T-cell (primary cell): ENCODE results near the gene CDH8. TPM values are rescaled to one million over a fixed set of nuclear protein-coding genes. Genes with fewer than 3 reads are reported as not detected.

Source experiments
- ATAC-seq, 4 experiments: fragments of 200-7000 bp in 3 of 4; fragments of 150-1000 bp in 1 of 4; cut with Tn5 transposase; replicated peaks in 1 of 4; 1 replicate in 3 of 4; 2 replicates in 1 of 4; pipeline ENCODE4 v1.10.0; 2021; ENCODE audit warnings: moderate library complexity in 3 of 4, mild to moderate bottlenecking in 2 of 4, moderate number of reproducible peaks in 1 of 4
- CTCF ChIA-PET, 2 donors: fragments of 300-600 bp; sonication (Branson Sonifier 250); formaldehyde crosslinking; loops; one replicate each; lab custom pipeline; 2022; ENCODE audit warnings: antibody characterized with exemption in 2 of 2; lab: Charles Lee
- POLR2A ChIA-PET, 2 donors: fragments of 300-600 bp; sonication (Branson Sonifier 250); formaldehyde crosslinking; loops; one replicate each; lab custom pipeline; 2022; ENCODE audit warnings: antibody characterized with exemption in 2 of 2; lab: Charles Lee
- DNase-seq, 35 experiments: peaks; one replicate each; pipeline versions ENCODE4 v3.0.0 to v3.0.0-alpha.2; 2013 to 2023
- H3K27ac ChIP-seq: one replicate; pipeline ENCODE4 v1.5.1; 2013; ENCODE audit warnings: low read length
- H3K27me3 ChIP-seq, 2 experiments: replicated peaks in 1 of 2; 1 replicate in 1 of 2; 2 replicates in 1 of 2; pipeline versions ENCODE4 v1.6.1 to v1.7.0; 2013; ENCODE audit warnings: low read length in 1 of 2, mixed read lengths in 1 of 2; ENCODE audit not compliant: control insufficient read depth in 2 of 2, insufficient read depth in 2 of 2; ENCODE audit errors: extremely low read depth in 1 of 2
- H3K36me3 ChIP-seq, 2 donors: 1 replicate in 1 of 2; 2 replicates in 1 of 2; pipeline versions ENCODE4 v1.6.1 to v1.7.0; 2013; ENCODE audit warnings: low read length in 1 of 2; ENCODE audit not compliant: control insufficient read depth in 2 of 2, insufficient read depth in 1 of 2; ENCODE audit errors: extremely low read depth in 1 of 2
- H3K4me1 ChIP-seq, 2 experiments: 1 replicate in 1 of 2; 2 replicates in 1 of 2; pipeline versions ENCODE4 v1.6.1 to v1.7.0; 2013; ENCODE audit warnings: low read length in 2 of 2, mixed read lengths in 1 of 2; ENCODE audit not compliant: insufficient read depth in 2 of 2, control insufficient read depth in 1 of 2; ENCODE audit errors: extremely low read depth in 1 of 2
- H3K4me3 ChIP-seq, 2 donors: 1 replicate in 1 of 2; 2 replicates in 1 of 2; pipeline versions ENCODE4 v1.5.1 to v1.7.0; 2013; ENCODE audit warnings: mild to moderate bottlenecking in 2 of 2, low read length in 1 of 2, moderate library complexity in 1 of 2; ENCODE audit not compliant: control insufficient read depth in 1 of 2; ENCODE audit errors: extremely low read depth in 1 of 2
- H3K9me3 ChIP-seq: 2 replicates; pipeline ENCODE4 v1.7.0; 2013
- H3K27ac Mint-ChIP-seq, 2 donors: one replicate each; pipeline ENCODE4 v1.8.0; 2020 to 2021; ENCODE audit warnings: mild to moderate bottlenecking in 2 of 2, mixed read lengths in 2 of 2
- H3K27me3 Mint-ChIP-seq, 2 donors: one replicate each; pipeline ENCODE4 v1.8.0; 2021 to 2022; ENCODE audit warnings: mixed read lengths in 2 of 2
- H3K36me3 Mint-ChIP-seq: one replicate; pipeline ENCODE4 v1.8.0; 2021; ENCODE audit warnings: mixed read lengths
- H3K4me1 Mint-ChIP-seq, 3 donors: one replicate each; pipeline ENCODE4 v1.8.0; 2020 to 2022; ENCODE audit warnings: mixed read lengths in 3 of 3, mild to moderate bottlenecking in 1 of 3
- H3K4me3 Mint-ChIP-seq, 3 donors: one replicate each; pipeline ENCODE4 v1.8.0; 2020 to 2022; ENCODE audit warnings: mild to moderate bottlenecking in 3 of 3, mixed read lengths in 3 of 3, moderate library complexity in 3 of 3
- H3K9me3 Mint-ChIP-seq, 3 donors: one replicate each; pipeline ENCODE4 v1.8.0; 2020 to 2022; ENCODE audit warnings: mixed read lengths in 3 of 3
- WGBS: methylation state at CpG from one replicate; pipeline ENCODE4 v1.1.5; 2013; ENCODE audit warnings: missing lambda C conversion rate; ENCODE audit not compliant: insufficient coverage; 5-methylcytosine and 5-hydroxymethylcytosine counted together
- total RNA-seq, 35 experiments: library from RNA in 6 of 35; stranded (reverse) in 6 of 35; fragments of 120-200 nt in 1 of 35; gene quantifications; one replicate each; pipeline versions ENCODE4 v1.2.1 to v1.2.4 and lab custom pipeline; 2013 to 2026

Gene CDH8
- total RNA-seq, 5 donors from 2014 or later (not counting 1 experiment from before 2014, with no cell fraction given) = 0.39 to 1.0 TPM; not detected in 3

- Mint-ChIP-seq H3K27ac (no peak overlapping the region), H3K4me3 (no peak overlapping the region), H3K36me3 (no peaks in the 10 kb centered on the region), H3K27me3 (no peaks in the 10 kb centered on the region), H3K4me1 (no peaks in the 10 kb centered on the region), H3K9me3 (peaks cover 6 to 30% (median 25%) of the 10 kb centered on the region in 3 donors)
- ChIA-PET CTCF (no interaction called here), POLR2A (no interaction called here)
- DNase-seq (no peak), ATAC-seq (no peak)
- no peak overlapping the region for H3K4me3 ChIP-seq
- no peak overlapping the region for H3K27ac ChIP-seq
- H3K36me3 ChIP-seq = no peaks in the 10 kb centered on the region
- H3K9me3 ChIP-seq = no peaks in the 10 kb centered on the region
- no peaks in the 10 kb centered on the region for H3K27me3 ChIP-seq
- 35% methylated on average over 2 of the region's 3 CpGs for WGBS
- no peaks in the 10 kb centered on the region for H3K4me1 ChIP-seq
Observed at GRCh38 chr16:62050793-62051192, 14.6 kb upstream of the CDH8 start.

GRCh38 chr16:62046801-62047200, 10.6 kb upstream of the CDH8 start:
- no peak overlapping the region for H3K27ac ChIP-seq
- no peaks in the 10 kb centered on the region for H3K27me3 Mint-ChIP-seq
- DNase-seq (no peak), ATAC-seq (no peak)
- peaks cover 4 to 26% (median 18%) of the 10 kb centered on the region in 3 donors for H3K9me3 Mint-ChIP-seq
- no peaks in the 10 kb centered on the region for H3K36me3 ChIP-seq
- H3K4me3 Mint-ChIP-seq = no peak overlapping the region
- POLR2A ChIA-PET = no interaction called here
- no peak overlapping the region for H3K4me3 ChIP-seq
- H3K4me1 Mint-ChIP-seq = no peaks in the 10 kb centered on the region
- no peaks in the 10 kb centered on the region for H3K4me1 ChIP-seq
- no CpG with 5 or more reads among the region's 1 CpG for WGBS
- no peaks in the 10 kb centered on the region for H3K36me3 Mint-ChIP-seq
- CTCF ChIA-PET = no interaction called here
- H3K9me3 ChIP-seq = no peaks in the 10 kb centered on the region
- H3K27ac Mint-ChIP-seq = no peak overlapping the region
- no peaks in the 10 kb centered on the region for H3K27me3 ChIP-seq

DNA sequence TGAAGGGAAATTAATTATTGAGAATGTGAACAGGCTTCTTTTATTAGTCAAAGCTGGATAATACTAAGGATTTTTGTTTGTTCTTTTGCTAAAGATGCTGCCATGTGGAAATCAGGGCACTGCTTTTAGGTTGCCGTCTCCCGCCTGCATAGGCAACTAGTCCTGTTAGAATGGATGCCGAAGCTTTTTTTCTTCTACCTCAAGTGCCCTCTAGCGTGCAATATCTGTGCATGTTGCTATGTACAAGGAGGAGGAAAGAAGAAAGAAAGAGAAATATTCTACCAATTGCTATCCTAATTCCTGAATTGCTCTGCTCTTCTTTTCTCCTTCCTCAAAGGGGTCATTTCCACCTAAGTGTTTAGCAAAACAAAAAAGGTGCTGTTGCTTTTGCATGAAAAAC, 5.2 kb upstream of the CDH8 start:
- Histone ChIP-seq H3K4me1 (no peaks in the 10 kb centered on the region), H3K4me3 (no peak overlapping the region), H3K27ac (no peak overlapping the region), H3K9me3 (no peaks in the 10 kb centered on the region), H3K36me3 (no peaks in the 10 kb centered on the region), H3K27me3 (peaks cover 2 to 9% of the 10 kb centered on the region in 2 experiments)
- H3K9me3 Mint-ChIP-seq = peaks cover 11 to 31% (median 15%) of the 10 kb centered on the region in 3 donors
- H3K27ac Mint-ChIP-seq = no peak overlapping the region
- ChIA-PET CTCF (no interaction called here), POLR2A (no interaction called here)
- peaks cover 8 to 9% of the 10 kb centered on the region in 2 donors for H3K27me3 Mint-ChIP-seq
- ATAC-seq (no peak), DNase-seq (no peak)
- WGBS = no CpG with 5 or more reads among the region's 4 CpGs
- no peaks in the 10 kb centered on the region for H3K4me1 Mint-ChIP-seq
- H3K36me3 Mint-ChIP-seq = no peaks in the 10 kb centered on the region
- H3K4me3 Mint-ChIP-seq = no peak overlapping the region

DNA sequence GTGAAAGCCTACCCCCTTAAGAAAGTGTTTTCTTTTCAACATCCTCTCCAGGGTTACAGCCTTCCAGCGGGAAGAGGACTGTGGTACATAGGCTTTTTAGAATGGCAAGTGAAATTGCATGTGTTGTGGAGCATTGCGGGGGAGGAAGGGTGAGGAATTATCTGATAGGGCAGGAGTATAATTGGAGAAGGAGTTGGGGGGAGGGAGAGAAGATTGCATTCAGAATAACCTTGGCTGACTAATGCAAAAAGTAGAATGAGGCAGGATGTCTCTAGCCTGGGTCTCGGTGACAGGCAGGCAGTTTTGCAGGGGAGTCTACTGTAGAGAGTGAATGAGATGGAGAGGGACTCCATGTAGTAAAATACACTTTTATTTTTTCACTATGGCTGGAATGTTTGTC, 2.4 kb upstream of the CDH8 start:
- Mint-ChIP-seq H3K4me3 (no peak overlapping the region), H3K27me3 (peaks cover 18 to 21% of the 10 kb centered on the region in 2 donors), H3K36me3 (no peaks in the 10 kb centered on the region), H3K9me3 (peaks cover 11 to 20% (median 15%) of the 10 kb centered on the region in 3 donors), H3K4me1 (no peaks in the 10 kb centered on the region), H3K27ac (no peak overlapping the region)
- ATAC-seq = no peak
- WGBS = 89% methylated on average over 1 of the region's 3 CpGs
- DNase-seq = no peak
- H3K27me3 ChIP-seq = peaks cover 12 to 29% of the 10 kb centered on the region in 2 experiments
- ChIA-PET CTCF (no interaction called here), POLR2A (no interaction called here)
- H3K27ac ChIP-seq = no peak overlapping the region
- H3K4me3 ChIP-seq = no peak overlapping the region
- H3K4me1 ChIP-seq = no peaks in the 10 kb centered on the region
- no peaks in the 10 kb centered on the region for H3K36me3 ChIP-seq
- H3K9me3 ChIP-seq = no peaks in the 10 kb centered on the region

GRCh38 chr16:62038225-62038624, 2.0 kb upstream of the CDH8 start:
- Histone ChIP-seq H3K4me1 (no peaks in the 10 kb centered on the region), H3K27ac (no peak overlapping the region), H3K27me3 (peaks cover 12 to 29% of the 10 kb centered on the region in 2 experiments), H3K9me3 (no peaks in the 10 kb centered on the region), H3K36me3 (no peaks in the 10 kb centered on the region), H3K4me3 (no peak overlapping the region)
- ATAC-seq (no peak), DNase-seq (no peak)
- Mint-ChIP-seq H3K27me3 (peaks cover 18 to 24% of the 10 kb centered on the region in 2 donors), H3K9me3 (peaks cover 11 to 17% (median 16%) of the 10 kb centered on the region in 3 donors), H3K27ac (no peak overlapping the region), H3K4me3 (no peak overlapping the region), H3K4me1 (no peaks in the 10 kb centered on the region), H3K36me3 (no peaks in the 10 kb centered on the region)
- POLR2A ChIA-PET = no interaction called here
- no CpG with 5 or more reads among the region's 1 CpG for WGBS
- CTCF ChIA-PET = no interaction called here

GRCh38 chr16:62036802-62037135, 531 bp upstream of the CDH8 start:
- H3K4me1 Mint-ChIP-seq = no peaks in the 10 kb centered on the region
- no peaks in the 10 kb centered on the region for H3K4me1 ChIP-seq

More at GRCh38 chr16:62036802-62037135, 531 bp upstream of the CDH8 start:
- Histone ChIP-seq H3K9me3 (no peaks in the 10 kb centered on the region), H3K27ac (no peak overlapping the region), H3K36me3 (no peaks in the 10 kb centered on the region), H3K27me3 (peaks cover 12 to 29% of the 10 kb centered on the region in 2 experiments), H3K4me3 (no peak overlapping the region)
- 8% methylated on average over 4 of the region's 15 CpGs for WGBS
- peaks cover 10 to 27% (median 12%) of the 10 kb centered on the region in 3 donors for H3K9me3 Mint-ChIP-seq
- H3K27me3 Mint-ChIP-seq = peaks cover 18 to 24% of the 10 kb centered on the region in 2 donors
- ATAC-seq = no peak
- H3K27ac Mint-ChIP-seq = no peak overlapping the region
- H3K36me3 Mint-ChIP-seq = no peaks in the 10 kb centered on the region
- no peak overlapping the region for H3K4me3 Mint-ChIP-seq
- CTCF ChIA-PET = no interaction called here
- DNase-seq = no peak
- POLR2A ChIA-PET = no interaction called here
